ENCODE measurements around the gene SH3BP5.
A peak's percentile ranks its signal among the peaks of the same experiment; 100 is the strongest.

The SH3BP5 gene

GRCh38 chr3:15294929-15295328 is 37.5 kb downstream of the SH3BP5 start:
- no peak for DNase-seq

DNA sequence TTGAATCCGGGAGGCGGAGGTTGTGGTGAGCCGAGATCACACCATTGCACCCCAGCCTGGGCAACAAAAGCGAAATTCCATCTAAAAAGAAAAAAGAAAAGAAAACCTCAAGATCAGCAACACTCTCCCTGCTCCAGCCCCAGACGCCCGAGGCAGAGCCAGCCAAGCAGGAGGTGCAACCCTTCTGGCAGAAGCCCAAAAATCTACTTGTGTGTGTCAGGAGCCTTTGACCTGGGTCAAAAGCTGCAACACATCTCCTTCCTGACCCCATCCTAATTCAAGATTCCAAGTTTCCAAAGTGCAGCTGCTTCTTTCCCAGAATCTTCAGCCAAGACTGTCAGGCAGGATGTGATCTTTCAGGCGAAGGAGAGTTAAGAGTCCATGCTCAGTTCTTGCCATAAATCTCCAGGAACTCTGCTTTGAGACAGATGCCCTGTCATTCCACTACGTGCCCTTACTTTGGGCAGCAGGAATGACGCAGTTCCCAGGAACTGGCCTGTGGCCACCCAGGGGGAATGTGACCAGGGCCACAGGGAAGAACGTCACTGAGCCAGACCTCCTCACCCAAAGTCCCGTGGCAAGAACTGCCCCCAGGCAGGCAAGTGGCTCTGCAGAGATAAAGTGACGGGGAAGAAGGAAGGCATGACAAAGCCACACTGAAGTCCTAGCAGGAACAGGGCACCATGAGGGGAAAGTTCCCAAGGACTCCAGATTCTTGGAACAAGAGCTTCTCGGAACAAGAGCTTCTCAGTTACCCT is 39.4 kb downstream of the SH3BP5 start:
- DNase-seq = no peak

DNA sequence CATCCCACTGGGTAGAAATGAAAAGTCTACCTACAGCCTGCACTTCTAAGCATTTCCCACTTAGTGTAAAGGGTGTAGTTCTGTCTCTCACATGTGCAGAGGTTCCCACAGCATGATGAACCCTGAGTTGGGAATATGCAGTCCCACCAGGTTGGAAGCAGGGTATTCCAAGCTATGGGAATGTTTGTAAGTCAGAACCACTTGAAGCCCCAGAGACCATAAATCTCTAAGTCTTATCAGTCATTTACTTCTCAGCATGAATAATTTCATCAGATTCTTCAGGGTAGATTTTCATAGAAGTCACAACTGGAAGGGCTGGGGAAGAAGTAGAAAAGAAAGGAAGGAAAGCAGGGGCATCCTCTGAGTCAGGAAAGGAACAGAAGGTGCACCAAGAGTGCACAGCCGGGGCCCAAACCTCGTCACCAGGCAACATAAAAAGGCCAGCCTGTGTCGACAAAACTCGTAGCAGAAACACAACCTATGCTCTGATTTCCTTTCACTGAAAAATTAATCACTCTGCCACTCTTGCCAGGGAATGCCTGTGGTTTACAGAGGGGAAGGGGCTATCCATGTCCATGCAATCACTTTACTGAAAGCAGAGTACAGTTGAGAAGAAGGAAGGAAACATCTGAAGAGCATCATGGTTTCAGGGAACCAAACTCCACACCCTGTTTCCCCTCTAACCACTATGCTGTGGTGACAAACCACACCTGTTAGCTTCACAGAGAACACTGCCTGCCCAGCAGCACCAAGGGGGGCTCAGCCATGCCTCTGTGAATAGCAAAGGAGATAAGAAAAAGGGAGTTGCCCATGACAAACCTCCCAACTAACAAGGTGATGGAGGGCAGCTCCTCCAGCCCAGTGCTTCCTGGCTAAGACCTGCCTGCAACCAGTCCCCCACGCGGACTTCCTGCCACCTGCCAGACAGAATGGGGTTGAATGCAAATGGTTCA is 40.5 kb downstream of the SH3BP5 start:
- DNase-seq = no peak

GRCh38 chr3:15290736-15291135 is 41.6 kb downstream of the SH3BP5 start:
- no peak for DNase-seq

GRCh38 chr3:15289661-15290060 is 42.7 kb downstream of the SH3BP5 start:
- no peak for DNase-seq

- DNase-seq = no peak
Observed at GRCh38 chr3:15288331-15289035, 43.9 kb downstream of the SH3BP5 start.

- DNase-seq = no peak
Observed at GRCh38 chr3:15287565-15288330, 44.6 kb downstream of the SH3BP5 start.

GRCh38 chr3:15286022-15286421 is 46.4 kb downstream of the SH3BP5 start:
- DNase-seq = no peak

DNA sequence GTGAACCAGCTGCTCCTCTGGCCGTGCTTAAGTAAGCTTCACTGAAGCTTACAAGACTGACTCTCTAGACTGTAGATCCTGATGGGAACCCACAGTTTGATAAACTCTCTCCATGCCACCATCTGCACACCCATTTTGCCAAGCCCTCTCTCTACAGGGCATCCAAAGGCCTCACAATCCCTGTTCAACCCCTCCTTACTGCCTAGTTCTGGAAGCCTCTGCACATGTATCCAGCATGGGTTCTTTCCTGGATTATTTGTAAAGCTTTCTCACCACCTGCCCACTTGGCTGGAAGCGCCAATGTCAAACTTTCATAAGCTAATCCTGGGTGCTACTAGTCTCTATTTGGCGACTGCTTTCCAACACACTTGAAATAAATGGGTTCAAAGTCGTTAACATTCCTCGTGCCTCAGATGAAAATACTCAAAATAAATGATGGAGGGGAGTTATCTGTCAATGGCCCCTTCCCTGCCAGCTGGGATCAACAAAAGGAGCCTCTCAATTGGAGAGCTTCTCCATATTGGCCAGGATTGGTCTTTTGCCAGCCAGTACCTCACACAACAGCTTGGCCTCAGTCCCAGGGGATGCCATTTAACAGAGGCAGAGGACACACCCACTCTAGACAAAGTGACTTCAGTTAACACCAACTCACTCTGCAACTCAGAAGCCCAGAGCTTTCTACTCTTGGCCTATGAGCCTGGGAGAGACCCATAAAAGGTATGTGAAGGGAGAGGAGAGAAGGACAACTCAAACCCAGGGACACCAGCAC is 48.1 kb downstream of the SH3BP5 start:
- DNase-seq = peak; percentile 60

DNA sequence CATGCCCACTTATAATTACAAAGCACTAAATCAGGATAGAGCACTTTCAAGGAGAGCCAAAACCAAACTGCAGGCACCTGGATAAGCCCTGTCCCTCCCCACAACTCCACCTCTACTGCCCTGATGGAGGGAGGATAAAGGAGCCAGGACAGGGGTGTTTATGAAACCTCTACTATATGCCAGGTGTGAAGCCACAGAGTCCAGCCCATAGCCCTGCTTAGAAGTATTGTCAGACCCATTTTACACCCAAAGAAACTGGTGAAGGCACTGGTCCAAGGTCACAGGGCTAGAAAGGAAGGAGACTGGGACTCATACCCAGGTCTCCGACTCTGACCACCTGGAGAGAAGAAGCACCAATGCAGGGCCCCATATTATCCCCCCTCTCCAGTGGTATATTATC is 48.7 kb downstream of the SH3BP5 start:
- no peak for DNase-seq

- no peak for DNase-seq
Observed at GRCh38 chr3:15281817-15282216, 50.6 kb downstream of the SH3BP5 start.

DNA sequence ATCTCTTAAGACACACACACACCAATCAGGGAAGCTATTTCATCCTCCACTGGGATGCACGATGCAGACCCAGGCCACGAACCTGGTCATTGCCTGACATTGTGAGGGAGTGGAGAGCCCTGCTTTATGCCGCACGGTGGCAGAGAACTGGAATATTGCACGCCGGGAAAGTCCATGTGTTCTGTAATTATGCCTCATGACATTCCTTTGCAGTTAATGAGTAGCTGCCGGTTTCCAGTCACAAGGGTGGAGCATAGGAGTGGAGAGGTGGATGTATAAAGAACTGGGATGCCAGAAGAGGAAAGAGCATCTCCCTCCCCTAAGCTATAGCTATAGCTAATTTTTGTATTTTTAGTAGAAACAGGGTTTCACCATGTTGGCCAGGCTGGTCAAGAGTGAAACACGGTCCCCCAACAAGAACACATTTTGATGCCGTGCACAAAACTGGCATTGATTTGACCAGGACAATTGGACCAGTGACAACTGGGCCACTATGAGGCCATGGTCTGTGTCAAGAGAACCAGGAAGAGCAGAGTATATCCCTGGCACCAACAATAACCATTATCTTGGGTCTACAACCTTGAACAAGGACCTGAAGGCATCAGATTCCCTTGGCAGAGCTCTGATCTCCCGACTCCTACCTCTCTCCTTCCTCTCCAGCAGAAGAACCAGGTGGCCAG is 51.4 kb downstream of the SH3BP5 start:
- no peak for DNase-seq

- DNase-seq = no peak
Observed at GRCh38 chr3:15279671-15280402, 52.5 kb downstream of the SH3BP5 start.

- DNase-seq = no peak
Observed at GRCh38 chr3:15279205-15279604, 53.2 kb downstream of the SH3BP5 start.

DNA sequence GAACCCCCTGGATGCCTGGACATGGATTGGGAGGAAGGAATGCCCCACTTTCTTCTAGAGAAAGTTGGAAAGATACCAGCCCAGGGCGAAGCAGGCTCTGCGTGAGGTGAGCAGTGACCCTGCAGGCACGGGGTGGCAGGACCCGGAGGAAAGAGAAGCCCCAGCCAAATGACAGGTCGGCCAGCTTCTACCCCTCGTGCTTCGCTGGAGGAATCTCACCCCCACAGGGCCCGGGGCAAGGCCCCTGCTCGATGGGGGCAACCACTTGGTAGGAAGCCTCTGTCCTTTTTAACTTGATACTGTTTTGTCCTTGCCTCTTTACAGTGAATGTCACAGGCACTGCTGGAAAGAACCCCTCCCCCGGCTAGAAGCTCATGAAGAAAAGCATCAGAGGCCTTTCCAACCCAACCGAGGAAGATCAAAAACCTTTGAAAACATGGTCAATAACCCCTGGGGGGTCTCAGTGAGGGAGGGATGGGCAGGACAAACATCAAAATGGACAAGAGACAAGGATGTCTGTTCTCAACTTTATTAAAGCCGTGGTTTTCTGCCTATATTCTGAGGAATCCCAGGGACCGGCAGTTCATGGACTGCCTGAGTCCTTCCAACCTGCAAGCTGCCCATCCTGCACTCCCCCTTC is 54.4 kb downstream of the SH3BP5 start:
- DNase-seq = no peak

- no peak for DNase-seq
Observed at GRCh38 chr3:15276028-15276724, 56.2 kb downstream of the SH3BP5 start.

GRCh38 chr3:15273227-15273626 is 59.2 kb downstream of the SH3BP5 start:
- DNase-seq = no peak

GRCh38 chr3:15272426-15273196 is 59.8 kb downstream of the SH3BP5 start:
- DNase-seq = no peak
